ENCODE measurements around the gene KIF3A. TPM values are rescaled to one million over a fixed set of nuclear protein-coding genes. Genes with fewer than 3 reads are reported as not detected.

KIF3A gene
- total RNA-seq, 4 donors from 2014 or later, result 1.5 to 32.2 (median 4.0) TPM

DNA sequence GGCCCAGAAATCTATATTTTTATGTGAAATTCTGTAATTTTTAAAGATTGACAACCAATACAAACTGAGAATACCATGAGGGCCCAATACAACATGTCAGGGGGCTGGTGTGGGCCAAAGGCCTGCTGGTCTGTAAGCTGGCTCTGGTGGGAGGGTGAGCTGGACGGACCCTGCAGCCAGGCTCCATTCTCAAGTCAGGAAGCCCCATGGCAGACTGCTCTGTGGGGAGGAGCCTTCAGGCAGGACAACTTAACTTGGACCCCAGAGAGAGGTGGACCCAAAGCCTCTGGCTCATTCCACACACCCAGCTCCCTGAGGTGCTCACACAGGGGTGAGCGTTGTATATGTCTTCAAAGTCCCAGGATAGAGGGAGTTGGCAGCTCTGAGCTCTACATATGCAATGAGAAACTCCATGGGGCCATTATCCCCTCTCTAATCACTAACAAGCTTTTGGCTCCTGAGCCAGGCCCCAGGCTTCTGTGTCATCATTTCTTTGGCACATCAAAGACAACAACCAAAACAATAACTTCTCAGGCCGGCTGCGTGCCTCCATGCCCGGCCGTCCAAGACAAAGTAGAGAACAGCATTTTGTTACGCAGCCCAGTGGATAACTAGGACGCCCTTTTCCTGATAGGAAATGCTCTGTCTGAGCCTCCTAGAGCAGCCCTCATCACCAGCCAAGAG, 33.3 kb upstream of the KIF3A start:
- no peaks in the 10 kb centered on the region for H3K9me3 ChIP-seq
- peak overlapping the region in 1 of 4 donors; percentile 18 for H3K27ac ChIP-seq
- no peak overlapping the region for H3K4me3 ChIP-seq
- H3K27me3 ChIP-seq, result no peaks in the 10 kb centered on the region
- peaks cover 0 to 31% (median 0%) of the 10 kb centered on the region in 4 donors for H3K4me1 ChIP-seq
- DNase-seq, result peak in 2 of 3 donors; percentile 24 to 34
- no peaks in the 10 kb centered on the region for H3K36me3 ChIP-seq
- no peak for TF ChIP-seq POLR2A (IDR thresholded peaks at IDR 0.05)
- TF ChIP-seq, protein P1, sequence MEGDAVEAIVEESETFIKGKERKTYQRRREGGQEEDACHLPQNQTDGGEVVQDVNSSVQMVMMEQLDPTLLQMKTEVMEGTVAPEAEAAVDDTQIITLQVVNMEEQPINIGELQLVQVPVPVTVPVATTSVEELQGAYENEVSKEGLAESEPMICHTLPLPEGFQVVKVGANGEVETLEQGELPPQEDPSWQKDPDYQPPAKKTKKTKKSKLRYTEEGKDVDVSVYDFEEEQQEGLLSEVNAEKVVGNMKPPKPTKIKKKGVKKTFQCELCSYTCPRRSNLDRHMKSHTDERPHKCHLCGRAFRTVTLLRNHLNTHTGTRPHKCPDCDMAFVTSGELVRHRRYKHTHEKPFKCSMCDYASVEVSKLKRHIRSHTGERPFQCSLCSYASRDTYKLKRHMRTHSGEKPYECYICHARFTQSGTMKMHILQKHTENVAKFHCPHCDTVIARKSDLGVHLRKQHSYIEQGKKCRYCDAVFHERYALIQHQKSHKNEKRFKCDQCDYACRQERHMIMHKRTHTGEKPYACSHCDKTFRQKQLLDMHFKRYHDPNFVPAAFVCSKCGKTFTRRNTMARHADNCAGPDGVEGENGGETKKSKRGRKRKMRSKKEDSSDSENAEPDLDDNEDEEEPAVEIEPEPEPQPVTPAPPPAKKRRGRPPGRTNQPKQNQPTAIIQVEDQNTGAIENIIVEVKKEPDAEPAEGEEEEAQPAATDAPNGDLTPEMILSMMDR (IDR thresholded peaks at IDR 0.05), result no peak

DNA sequence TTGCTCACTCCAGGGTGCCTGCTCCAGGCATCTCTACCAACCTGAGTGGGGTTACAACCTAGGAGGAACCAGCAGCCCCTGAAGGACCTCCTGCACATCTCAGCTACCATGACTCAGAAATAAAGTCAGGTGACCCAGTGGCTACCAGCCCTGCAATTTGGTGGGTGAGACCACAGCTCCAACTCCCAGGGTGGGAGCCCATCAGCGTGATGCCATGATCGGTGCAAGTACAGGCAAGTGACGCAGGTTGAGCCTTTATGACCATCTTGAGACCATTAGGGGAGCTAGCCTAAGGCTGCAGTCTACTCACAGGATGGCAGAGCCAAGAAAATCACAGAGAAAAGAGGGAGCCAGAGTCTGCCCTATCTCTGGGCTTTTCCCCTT, 31.1 kb upstream of the KIF3A start:
- DNase-seq, result peak in 1 of 3 donors; percentile 39
- H3K4me3 ChIP-seq, result no peak overlapping the region
- TF ChIP-seq, protein P1 (IDR thresholded peaks at IDR 0.05), result no peak
- TF ChIP-seq POLR2A (IDR thresholded peaks at IDR 0.05), result no peak
- peaks cover 0 to 14% (median 0%) of the 10 kb centered on the region in 4 donors for H3K4me1 ChIP-seq
- no peaks in the 10 kb centered on the region for H3K9me3 ChIP-seq
- no peaks in the 10 kb centered on the region for H3K27me3 ChIP-seq
- peak overlapping the region in 1 of 4 donors; percentile 17 for H3K27ac ChIP-seq
- H3K36me3 ChIP-seq, result peaks cover 0 to 19% (median 0%) of the 10 kb centered on the region in 3 donors

DNA sequence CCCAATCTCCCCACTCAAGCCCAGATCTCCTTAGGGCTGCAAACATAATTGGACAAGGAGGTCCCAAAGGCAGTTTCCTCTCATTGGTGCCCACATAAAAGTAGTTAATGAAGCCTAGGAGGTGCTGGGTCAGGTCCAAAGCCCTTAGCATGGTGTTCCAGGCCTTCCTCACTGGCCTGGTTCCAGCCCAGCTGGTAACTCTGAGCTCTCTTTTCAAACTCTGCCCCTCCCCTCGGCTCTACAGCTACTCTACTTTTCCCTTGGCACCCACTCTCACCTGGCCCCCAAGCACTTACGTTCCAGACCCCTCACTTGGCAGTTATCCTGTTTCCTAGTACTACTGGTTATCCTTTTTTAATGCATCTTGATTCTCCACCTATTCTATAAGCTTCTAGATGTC, 29.8 kb upstream of the KIF3A start:
- H3K9me3 ChIP-seq, result no peaks in the 10 kb centered on the region
- H3K27ac ChIP-seq, result no peak overlapping the region
- H3K27me3 ChIP-seq, result no peaks in the 10 kb centered on the region
- peaks cover 0 to 32% (median 0%) of the 10 kb centered on the region in 3 donors for H3K36me3 ChIP-seq
- H3K4me3 ChIP-seq, result no peak overlapping the region
- H3K4me1 ChIP-seq, result peaks cover 0 to 14% (median 0%) of the 10 kb centered on the region in 4 donors
- peak in 2 of 3 donors; percentile 15 to 40 for DNase-seq
- TF ChIP-seq, protein P1 (IDR thresholded peaks at IDR 0.05), result no peak
- no peak for TF ChIP-seq POLR2A (IDR thresholded peaks at IDR 0.05)

DNA sequence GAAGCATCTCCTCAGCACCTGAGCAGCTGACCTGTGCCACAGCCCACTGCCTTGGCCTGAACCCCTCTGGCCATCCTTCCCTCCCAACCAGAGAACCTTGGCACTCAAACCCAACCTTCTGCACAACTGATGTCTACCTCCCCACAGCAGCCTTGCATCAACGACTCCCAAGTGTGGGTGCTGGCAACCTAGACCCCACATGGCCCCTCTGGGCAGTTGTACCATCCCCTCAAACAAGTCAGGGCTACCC, 29.4 kb upstream of the KIF3A start:
- TF ChIP-seq POLR2A (IDR thresholded peaks at IDR 0.05), result no peak
- TF ChIP-seq, protein P1 (IDR thresholded peaks at IDR 0.05), result no peak
- Histone ChIP-seq H3K4me3 (no peak overlapping the region), H3K4me1 (peaks cover 0 to 14% (median 0%) of the 10 kb centered on the region in 4 donors), H3K27me3 (no peaks in the 10 kb centered on the region), H3K36me3 (peaks cover 0 to 36% (median 0%) of the 10 kb centered on the region in 3 donors), H3K9me3 (no peaks in the 10 kb centered on the region), H3K27ac (no peak overlapping the region)
- no peak for DNase-seq

DNA sequence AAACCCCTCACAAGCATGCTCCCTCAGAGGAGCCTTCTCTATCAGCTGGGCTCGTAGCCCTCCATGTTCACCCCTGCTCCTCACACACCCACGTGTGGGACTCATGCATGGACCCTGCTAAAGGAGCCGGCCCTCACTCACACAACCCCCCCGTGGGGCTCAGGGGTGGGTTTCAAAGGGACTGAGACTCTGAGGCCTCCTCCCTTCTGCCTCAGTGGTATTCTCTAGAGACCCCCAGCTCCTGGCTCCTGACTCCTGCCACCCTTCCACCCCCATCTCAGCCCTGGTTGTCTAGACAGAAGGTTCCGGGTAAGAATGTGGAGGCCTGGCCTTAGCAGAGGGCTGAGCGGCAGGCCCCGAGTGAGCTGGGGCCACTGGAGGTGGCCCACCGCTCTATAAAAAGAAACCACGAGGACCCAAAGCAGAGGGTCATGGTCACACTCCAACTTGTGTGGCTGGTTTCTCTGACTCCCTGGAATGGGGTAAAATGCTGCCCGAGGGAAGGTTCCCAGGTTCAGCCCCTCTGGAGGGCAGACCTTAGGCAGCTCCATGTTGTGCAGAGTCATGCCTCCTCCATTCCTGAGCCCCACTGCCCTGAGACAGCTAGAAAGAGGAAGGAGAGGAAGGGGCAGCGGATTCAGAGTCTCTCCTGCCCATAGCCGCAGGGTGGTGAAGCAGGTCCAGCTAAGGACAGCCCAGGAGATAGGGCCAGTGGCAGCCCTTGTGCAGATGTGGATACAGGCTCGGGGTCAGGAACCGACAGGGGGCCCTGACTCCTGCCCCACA, 28.9 kb upstream of the KIF3A start:
- DNase-seq, result peak in 1 of 3 donors; percentile 43
- no peak overlapping the region for H3K27ac ChIP-seq
- peaks cover 0 to 10% (median 0%) of the 10 kb centered on the region in 4 donors for H3K4me1 ChIP-seq
- H3K9me3 ChIP-seq, result no peaks in the 10 kb centered on the region
- no peak overlapping the region for H3K4me3 ChIP-seq
- TF ChIP-seq, protein P1 (IDR thresholded peaks at IDR 0.05), result no peak
- no peak for TF ChIP-seq POLR2A (IDR thresholded peaks at IDR 0.05)
- H3K27me3 ChIP-seq, result no peaks in the 10 kb centered on the region
- H3K36me3 ChIP-seq, result peaks cover 0 to 42% (median 0%) of the 10 kb centered on the region in 3 donors

Data from Peyer's patch (tissue), 4 donors.